HEK293 (cell line): ENCODE data around the gene C1QL4.

Source experiments
- FEZF1 ChIP-seq: fragments of 450-650 bp; formaldehyde crosslinking; IDR thresholded peaks from 2 replicates; pipeline ENCODE4 v1.5.1; 2016; ENCODE audit warnings: missing biosample characterization, missing genetic modification characterization
- GFI1B ChIP-seq: fragments of 450-650 bp; formaldehyde crosslinking; IDR thresholded peaks from 2 replicates; pipeline ENCODE4 v1.5.1; 2016; ENCODE audit warnings: missing biosample characterization, missing genetic modification characterization
- GLI2 ChIP-seq: fragments of 450-650 bp; formaldehyde crosslinking; IDR thresholded peaks from 2 replicates; pipeline ENCODE4; 2017; ENCODE audit warnings: missing biosample characterization, missing genetic modification characterization, low read depth, borderline replicate concordance
- GLI4 ChIP-seq: fragments of 450-650 bp; formaldehyde crosslinking; IDR thresholded peaks from 2 replicates; pipeline ENCODE4 v1.5.1; 2016; ENCODE audit warnings: missing biosample characterization, missing genetic modification characterization
- TRIM28 ChIP-seq: IDR thresholded peaks from 2 replicates; pipeline ENCODE4 v1.6.1; 2011; ENCODE audit warnings: low read length, control low read depth, borderline replicate concordance
- WT1 ChIP-seq: fragments of 450-650 bp; formaldehyde crosslinking; IDR thresholded peaks from 2 replicates; pipeline ENCODE4 v1.5.1; 2016; ENCODE audit warnings: missing biosample characterization, missing genetic modification characterization
- ZBTB8A ChIP-seq: fragments of 450-650 bp; formaldehyde crosslinking; IDR thresholded peaks from 2 replicates; pipeline ENCODE4 v1.5.1; 2016; ENCODE audit warnings: missing biosample characterization, missing genetic modification characterization
- ZFP69B ChIP-seq: fragments of 450-650 bp; formaldehyde crosslinking; IDR thresholded peaks from 2 replicates; pipeline ENCODE4 v1.5.1; 2016; ENCODE audit warnings: missing biosample characterization, missing genetic modification characterization
- ZIC2 ChIP-seq: fragments of 450-650 bp; formaldehyde crosslinking; IDR thresholded peaks from 2 replicates; pipeline ENCODE4 v1.5.1; 2016; ENCODE audit warnings: missing biosample characterization, missing genetic modification characterization
- ZNF121 ChIP-seq: fragments of 450-650 bp; formaldehyde crosslinking; IDR thresholded peaks from 2 replicates; pipeline ENCODE4 v1.5.1; 2016; ENCODE audit warnings: missing biosample characterization, missing genetic modification characterization
- ZNF140 ChIP-seq: fragments of 450-650 bp; formaldehyde crosslinking; IDR thresholded peaks from 2 replicates; pipeline ENCODE4 v1.5.1; 2016; ENCODE audit warnings: missing biosample characterization, missing genetic modification characterization
- ZNF239 ChIP-seq: fragments of 450-650 bp; formaldehyde crosslinking; IDR thresholded peaks from 2 replicates; pipeline ENCODE4 v1.5.1; 2016; ENCODE audit warnings: missing biosample characterization, missing genetic modification characterization
- ZNF24 ChIP-seq: fragments of 450-650 bp; formaldehyde crosslinking; IDR thresholded peaks from 2 replicates; pipeline ENCODE4 v1.5.1; 2016; ENCODE audit warnings: missing biosample characterization, missing genetic modification characterization
- ZNF292 ChIP-seq: fragments of 450-650 bp; formaldehyde crosslinking; IDR thresholded peaks from 2 replicates; pipeline ENCODE4 v1.5.1; 2016; ENCODE audit warnings: low read depth, missing biosample characterization, missing genetic modification characterization, borderline replicate concordance
- ZNF302 ChIP-seq: fragments of 450-650 bp; formaldehyde crosslinking; IDR thresholded peaks from 2 replicates; pipeline ENCODE4 v1.5.1; 2016; ENCODE audit warnings: missing biosample characterization, missing genetic modification characterization, low read depth
- ZNF311 ChIP-seq: fragments of 450-650 bp; formaldehyde crosslinking; IDR thresholded peaks from 2 replicates; pipeline ENCODE4 v1.5.1; 2017; ENCODE audit warnings: missing biosample characterization, missing genetic modification characterization, borderline replicate concordance
- ZNF37A ChIP-seq: fragments of 450-650 bp; IDR thresholded peaks from 2 replicates; pipeline ENCODE4 v1.5.1; 2018; ENCODE audit warnings: missing biosample characterization, missing genetic modification characterization
- ZNF394 ChIP-seq: fragments of 450-650 bp; formaldehyde crosslinking; IDR thresholded peaks from 2 replicates; pipeline ENCODE4 v1.5.1; 2016; ENCODE audit warnings: missing biosample characterization, missing genetic modification characterization, mild to moderate bottlenecking, moderate library complexity, borderline replicate concordance
- ZNF423 ChIP-seq: fragments of 450-650 bp; formaldehyde crosslinking; IDR thresholded peaks from 2 replicates; pipeline ENCODE4 v1.5.1; 2016; ENCODE audit warnings: missing biosample characterization, missing genetic modification characterization
- ZNF433 ChIP-seq: fragments of 450-650 bp; formaldehyde crosslinking; IDR thresholded peaks from 2 replicates; pipeline ENCODE4 v1.5.1; 2016; ENCODE audit warnings: missing biosample characterization, missing genetic modification characterization, low read depth
- ZNF48 ChIP-seq: fragments of 450-650 bp; formaldehyde crosslinking; IDR thresholded peaks from 2 replicates; pipeline ENCODE4 v1.5.1; 2016; ENCODE audit warnings: missing biosample characterization, missing genetic modification characterization
- ZNF518A ChIP-seq: fragments of 450-650 bp; formaldehyde crosslinking; conservative IDR thresholded peaks from 2 replicates; pipeline ENCODE4 v1.5.1; 2016; ENCODE audit warnings: low read depth, missing biosample characterization, missing genetic modification characterization
- ZNF548 ChIP-seq: fragments of 450-650 bp; formaldehyde crosslinking; IDR thresholded peaks from 2 replicates; pipeline ENCODE4 v1.5.1; 2016; ENCODE audit warnings: missing biosample characterization, missing genetic modification characterization
- ZNF621 ChIP-seq: fragments of 450-650 bp; formaldehyde crosslinking; IDR thresholded peaks from 2 replicates; pipeline ENCODE4 v1.5.1; 2017; ENCODE audit warnings: missing biosample characterization, missing genetic modification characterization
- ZNF645 ChIP-seq: fragments of 450-650 bp; formaldehyde crosslinking; IDR thresholded peaks from 2 replicates; pipeline ENCODE4; 2016; ENCODE audit warnings: missing biosample characterization, missing genetic modification characterization
- ZNF747 ChIP-seq: fragments of 450-650 bp; formaldehyde crosslinking; IDR thresholded peaks from 2 replicates; pipeline ENCODE4 v1.5.1; 2016; ENCODE audit warnings: missing biosample characterization, missing genetic modification characterization
- ZNF777 ChIP-seq: fragments of 450-650 bp; formaldehyde crosslinking; IDR thresholded peaks from 2 replicates; pipeline ENCODE4 v1.5.1; 2017; ENCODE audit warnings: missing biosample characterization, missing genetic modification characterization, borderline replicate concordance
- ZNF791 ChIP-seq: fragments of 450-650 bp; formaldehyde crosslinking; IDR thresholded peaks from 2 replicates; pipeline ENCODE4 v1.5.1; 2016; ENCODE audit warnings: missing biosample characterization, missing genetic modification characterization
- ZSCAN23 ChIP-seq: fragments of 450-650 bp; formaldehyde crosslinking; IDR thresholded peaks from 2 replicates; pipeline ENCODE4 v1.5.1; 2016; ENCODE audit warnings: missing biosample characterization, missing genetic modification characterization
- TF ChIP-seq, protein P1 (sequence below): fragments of 450-650 bp; formaldehyde crosslinking; IDR thresholded peaks from 2 replicates; pipeline ENCODE4 v1.5.1; 2017; ENCODE audit warnings: missing biosample characterization, missing genetic modification characterization
- TF ChIP-seq, protein P2 (sequence below): fragments of 450-650 bp; formaldehyde crosslinking; IDR thresholded peaks from 2 replicates; pipeline ENCODE4 v1.5.1; 2016; ENCODE audit warnings: missing biosample characterization, missing genetic modification characterization, low read depth

C1QL4 gene

DNA sequence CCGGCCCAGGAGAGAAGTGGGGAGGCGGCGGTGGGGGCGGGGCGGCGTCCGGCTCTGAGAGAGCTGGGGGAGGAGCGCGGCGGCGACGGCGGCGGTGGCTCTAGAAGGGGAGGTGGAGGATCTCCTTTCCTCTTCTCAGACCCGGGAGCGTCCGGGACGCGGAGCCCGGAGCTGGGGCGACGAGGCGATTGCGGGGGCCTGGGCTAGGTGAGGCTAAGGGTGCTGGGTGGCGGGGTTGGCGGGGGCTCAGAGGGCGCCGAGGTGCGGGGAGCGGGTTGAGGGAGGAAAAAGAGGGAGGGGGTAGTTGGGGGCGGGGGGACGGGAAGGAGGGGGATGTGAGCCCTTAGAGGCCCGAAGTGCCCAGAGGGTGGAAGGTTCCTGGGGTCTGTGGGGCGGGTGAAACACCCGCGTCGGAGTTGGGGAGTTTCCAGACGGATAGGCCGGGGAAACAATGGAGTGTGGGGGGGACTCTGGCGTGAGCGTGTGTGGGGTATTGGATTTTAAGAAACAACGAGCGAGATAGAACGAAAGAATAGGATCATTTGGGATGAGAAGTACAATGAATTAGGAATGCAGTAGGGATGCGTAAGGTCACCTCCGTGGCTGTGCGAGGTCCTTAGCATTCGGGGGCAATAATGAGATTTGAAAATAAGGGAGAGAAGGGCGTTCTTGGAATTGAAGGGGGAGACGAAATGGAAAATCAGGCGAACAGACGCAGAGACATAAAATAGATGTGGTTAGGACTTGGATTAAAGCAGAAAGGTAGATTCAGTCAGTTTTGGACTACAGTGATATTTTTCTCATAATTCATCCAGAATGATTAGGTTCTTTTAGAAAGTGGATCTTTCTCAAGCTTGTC lies 30.6 kb upstream of the C1QL4 start, which contains the start of gene SPATS2 (continued):
- TF ChIP-seq ZNF121 (tag by site-specific recombination) = no peak
- TF ChIP-seq ZNF621 (tag by site-specific recombination) = no peak
- no peak for TF ChIP-seq ZNF292 (tag by site-specific recombination)
- TF ChIP-seq ZNF48 = no peak
- TF ChIP-seq FEZF1 (tag by site-specific recombination) = no peak
- no peak for TF ChIP-seq ZNF394
- TF ChIP-seq ZNF37A (tag by site-specific recombination) = no peak
- peak; percentile 80 for TF ChIP-seq ZBTB8A (tag by site-specific recombination)
- no peak for TF ChIP-seq ZNF433 (tag by site-specific recombination)
- no peak for TF ChIP-seq ZIC2 (tag by site-specific recombination)
- TF ChIP-seq WT1 (tag by site-specific recombination) = peak; percentile 43
- TF ChIP-seq, protein P1, sequence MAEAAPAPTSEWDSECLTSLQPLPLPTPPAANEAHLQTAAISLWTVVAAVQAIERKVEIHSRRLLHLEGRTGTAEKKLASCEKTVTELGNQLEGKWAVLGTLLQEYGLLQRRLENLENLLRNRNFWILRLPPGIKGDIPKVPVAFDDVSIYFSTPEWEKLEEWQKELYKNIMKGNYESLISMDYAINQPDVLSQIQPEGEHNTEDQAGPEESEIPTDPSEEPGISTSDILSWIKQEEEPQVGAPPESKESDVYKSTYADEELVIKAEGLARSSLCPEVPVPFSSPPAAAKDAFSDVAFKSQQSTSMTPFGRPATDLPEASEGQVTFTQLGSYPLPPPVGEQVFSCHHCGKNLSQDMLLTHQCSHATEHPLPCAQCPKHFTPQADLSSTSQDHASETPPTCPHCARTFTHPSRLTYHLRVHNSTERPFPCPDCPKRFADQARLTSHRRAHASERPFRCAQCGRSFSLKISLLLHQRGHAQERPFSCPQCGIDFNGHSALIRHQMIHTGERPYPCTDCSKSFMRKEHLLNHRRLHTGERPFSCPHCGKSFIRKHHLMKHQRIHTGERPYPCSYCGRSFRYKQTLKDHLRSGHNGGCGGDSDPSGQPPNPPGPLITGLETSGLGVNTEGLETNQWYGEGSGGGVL = peak; percentile 86; the same call in 1 of the 2 replicates
- no peak for TF ChIP-seq ZSCAN23 (tag by site-specific recombination)
- TF ChIP-seq ZNF777 (tag by site-specific recombination) = no peak
- no peak for TF ChIP-seq ZNF140 (tag by site-specific recombination)
- TF ChIP-seq ZNF747 (tag by site-specific recombination) = no peak
- TF ChIP-seq ZNF24 = 0 out of 2 replicates have a peak, but pooled peaks have one; percentile 10
- TF ChIP-seq, protein P2, sequence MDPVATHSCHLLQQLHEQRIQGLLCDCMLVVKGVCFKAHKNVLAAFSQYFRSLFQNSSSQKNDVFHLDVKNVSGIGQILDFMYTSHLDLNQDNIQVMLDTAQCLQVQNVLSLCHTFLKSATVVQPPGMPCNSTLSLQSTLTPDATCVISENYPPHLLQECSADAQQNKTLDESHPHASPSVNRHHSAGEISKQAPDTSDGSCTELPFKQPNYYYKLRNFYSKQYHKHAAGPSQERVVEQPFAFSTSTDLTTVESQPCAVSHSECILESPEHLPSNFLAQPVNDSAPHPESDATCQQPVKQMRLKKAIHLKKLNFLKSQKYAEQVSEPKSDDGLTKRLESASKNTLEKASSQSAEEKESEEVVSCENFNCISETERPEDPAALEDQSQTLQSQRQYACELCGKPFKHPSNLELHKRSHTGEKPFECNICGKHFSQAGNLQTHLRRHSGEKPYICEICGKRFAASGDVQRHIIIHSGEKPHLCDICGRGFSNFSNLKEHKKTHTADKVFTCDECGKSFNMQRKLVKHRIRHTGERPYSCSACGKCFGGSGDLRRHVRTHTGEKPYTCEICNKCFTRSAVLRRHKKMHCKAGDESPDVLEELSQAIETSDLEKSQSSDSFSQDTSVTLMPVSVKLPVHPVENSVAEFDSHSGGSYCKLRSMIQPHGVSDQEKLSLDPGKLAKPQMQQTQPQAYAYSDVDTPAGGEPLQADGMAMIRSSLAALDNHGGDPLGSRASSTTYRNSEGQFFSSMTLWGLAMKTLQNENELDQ (tag by site-specific recombination) = no peak
- TF ChIP-seq GFI1B (tag by site-specific recombination) = no peak
- TF ChIP-seq TRIM28 = no peak
- no peak for TF ChIP-seq GLI2 (tag by site-specific recombination)
- no peak for TF ChIP-seq ZNF423 (tag by site-specific recombination)
- TF ChIP-seq ZNF302 (tag by site-specific recombination) = no peak
- no peak for TF ChIP-seq ZNF548 (tag by site-specific recombination)
- TF ChIP-seq GLI4 (tag by site-specific recombination) = no peak
- TF ChIP-seq ZNF791 (tag by site-specific recombination) = no peak
- TF ChIP-seq ZNF518A = no peak
- TF ChIP-seq ZFP69B = no peak
- TF ChIP-seq ZNF645 (tag by site-specific recombination) = no peak
- TF ChIP-seq ZNF239 (tag by site-specific recombination) = no peak
- no peak for TF ChIP-seq ZNF311 (tag by site-specific recombination)
